GM21723 (cell line): ENCODE data around the gene TIMM44.
"Not testable (repeated sequence)": the region's sequence is repeated elsewhere in the genome, so short reads cannot be mapped to it uniquely, and the experiment has no call there.

Source experiments
- ATAC-seq: cut with Tn5 transposase; IDR thresholded peaks from one replicate; pipeline ENCODE4 v1.9.1; 2021; ENCODE audit warnings: mild to moderate bottlenecking, moderate library complexity; ENCODE audit not compliant: unreplicated experiment

The TIMM44 gene

DNA sequence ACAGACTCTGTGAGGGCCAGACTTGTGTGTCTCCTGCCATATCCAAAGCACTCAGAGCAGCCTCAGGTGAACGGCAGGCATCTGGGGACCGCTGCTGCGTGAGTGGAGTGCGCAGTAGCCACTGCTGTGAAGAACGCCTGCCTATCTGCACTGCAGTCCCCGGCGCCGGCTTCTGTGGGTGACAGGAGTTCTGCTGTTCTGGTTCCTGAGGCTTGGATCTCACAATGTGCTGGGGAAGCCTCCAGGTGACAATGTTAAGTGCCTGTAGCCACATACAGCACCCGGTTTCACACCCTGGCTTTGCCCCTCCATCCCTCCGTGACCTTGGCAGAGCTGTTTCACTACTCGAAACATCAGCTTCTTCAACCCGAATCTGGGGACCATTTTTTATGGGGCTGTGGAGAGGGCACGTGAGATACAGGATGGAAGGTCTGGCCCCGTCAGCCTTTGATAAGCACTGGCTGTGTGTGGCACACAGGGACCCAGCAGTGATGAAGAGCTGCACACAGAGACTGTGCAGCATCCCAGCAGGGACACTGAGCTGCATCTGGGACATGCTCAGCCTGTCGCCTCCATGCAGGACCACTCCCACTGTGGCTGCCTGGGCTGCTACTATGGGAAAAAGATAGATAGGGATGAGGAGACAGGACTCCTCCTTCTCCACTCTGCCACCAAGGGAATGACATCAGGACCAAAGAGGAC is 33.7 kb upstream of the TIMM44 start:
- no peak for ATAC-seq

DNA sequence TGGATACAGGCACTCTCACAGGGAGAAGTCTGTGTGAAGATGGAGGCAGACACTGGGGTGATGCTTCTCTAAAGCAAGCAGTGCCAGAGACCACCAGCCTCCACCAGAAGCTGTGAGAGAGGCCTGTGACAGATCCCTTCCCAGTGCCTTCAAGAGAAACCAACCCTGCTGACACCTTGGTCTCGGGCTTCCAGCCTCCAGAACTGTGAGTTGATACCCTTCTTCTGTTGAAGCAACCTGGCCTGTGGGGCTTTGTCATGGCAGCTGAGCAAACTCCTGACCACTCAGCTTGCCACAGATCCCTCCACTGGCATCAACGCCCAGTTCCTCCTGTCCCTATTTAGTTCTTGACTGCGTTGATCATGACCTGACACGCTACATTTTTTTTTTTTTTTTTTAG is 33.0 kb upstream of the TIMM44 start:
- no peak for ATAC-seq

DNA sequence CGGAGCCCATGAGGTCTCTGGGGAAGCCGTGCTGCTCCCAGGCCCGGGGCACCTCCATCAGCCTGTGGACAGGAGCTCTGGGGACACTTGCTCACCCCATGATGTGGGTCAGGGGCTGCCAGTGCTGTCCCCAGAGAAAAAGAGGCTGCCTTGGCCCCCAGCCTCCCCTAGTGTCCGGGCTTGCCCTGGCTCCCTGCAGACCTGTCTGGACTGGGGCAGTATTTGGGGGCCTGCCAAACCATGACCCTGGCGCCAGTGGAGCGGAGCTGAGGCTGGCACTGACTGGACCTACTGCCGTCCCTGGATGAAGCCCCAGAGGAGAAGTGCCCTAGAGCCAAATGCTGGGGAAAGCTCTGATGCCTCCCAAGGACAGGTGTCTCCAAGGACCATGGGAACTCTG is 31.6 kb upstream of the TIMM44 start:
- no peak for ATAC-seq

DNA sequence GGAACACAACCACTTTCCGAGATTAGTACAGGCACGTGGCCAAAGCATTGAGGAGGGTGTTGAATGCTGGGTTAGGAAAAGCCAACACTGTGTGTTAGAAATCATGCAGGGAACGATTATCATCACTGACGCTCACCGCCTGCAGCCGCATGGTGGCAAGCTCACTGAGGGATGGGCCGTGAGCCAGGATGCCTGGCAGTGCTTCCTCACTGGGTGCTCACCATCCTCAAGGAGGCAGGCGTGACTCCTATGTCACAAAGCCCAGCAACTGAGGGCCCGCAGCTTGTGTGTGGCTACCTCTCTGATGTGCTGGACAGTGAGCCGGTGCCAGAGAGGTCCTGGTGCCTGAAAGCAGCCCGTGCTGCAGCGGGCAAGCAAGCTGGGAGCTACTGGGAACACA is 30.4 kb upstream of the TIMM44 start:
- no peak for ATAC-seq

DNA sequence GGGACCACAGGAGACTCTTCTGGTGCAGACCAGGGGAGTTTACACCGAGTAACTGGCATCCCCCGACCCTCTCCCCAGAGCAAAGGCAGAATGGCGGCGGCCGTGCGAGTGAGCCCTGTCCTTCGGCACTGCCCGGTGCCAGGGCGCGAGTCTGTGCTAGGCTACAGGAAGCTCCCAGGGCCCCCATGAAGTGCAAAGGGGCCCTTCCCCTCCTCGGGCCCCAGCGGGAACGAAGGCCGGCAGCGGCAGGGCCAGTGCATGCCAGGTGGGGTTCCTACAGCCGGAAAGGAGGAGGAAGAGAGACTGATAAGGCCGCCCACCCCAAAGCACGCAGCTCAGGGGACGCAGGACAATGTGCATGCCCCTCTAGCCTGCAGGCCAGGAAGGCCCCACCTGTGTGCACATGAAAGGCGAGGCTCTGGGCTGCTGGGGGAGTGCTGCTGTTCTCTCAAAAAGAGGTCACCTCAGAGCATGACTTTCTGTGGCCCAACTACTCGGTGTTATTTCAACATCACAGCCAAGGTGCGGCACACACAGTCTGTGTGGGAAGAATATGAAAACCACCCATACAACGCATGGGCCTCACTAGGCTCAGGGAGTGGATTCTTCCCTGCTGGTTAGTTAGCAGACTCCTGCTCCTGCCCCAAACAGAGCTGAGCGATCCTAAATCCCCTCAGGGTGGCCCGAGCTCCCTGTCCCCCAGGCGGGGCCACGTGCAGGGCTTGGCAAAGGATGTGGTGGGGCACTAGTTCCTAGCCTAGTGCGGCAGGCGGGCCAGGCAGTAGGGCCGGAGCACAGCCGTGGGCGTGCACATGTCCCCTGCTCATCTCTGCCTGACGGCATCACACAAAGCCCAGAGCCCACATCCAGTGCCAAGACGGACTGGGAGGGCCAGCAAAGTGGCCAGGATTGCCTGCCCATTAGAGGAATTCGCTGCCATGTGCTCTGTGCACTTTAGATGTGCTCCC is 28.4 kb upstream of the TIMM44 start:
- no peak for ATAC-seq

DNA sequence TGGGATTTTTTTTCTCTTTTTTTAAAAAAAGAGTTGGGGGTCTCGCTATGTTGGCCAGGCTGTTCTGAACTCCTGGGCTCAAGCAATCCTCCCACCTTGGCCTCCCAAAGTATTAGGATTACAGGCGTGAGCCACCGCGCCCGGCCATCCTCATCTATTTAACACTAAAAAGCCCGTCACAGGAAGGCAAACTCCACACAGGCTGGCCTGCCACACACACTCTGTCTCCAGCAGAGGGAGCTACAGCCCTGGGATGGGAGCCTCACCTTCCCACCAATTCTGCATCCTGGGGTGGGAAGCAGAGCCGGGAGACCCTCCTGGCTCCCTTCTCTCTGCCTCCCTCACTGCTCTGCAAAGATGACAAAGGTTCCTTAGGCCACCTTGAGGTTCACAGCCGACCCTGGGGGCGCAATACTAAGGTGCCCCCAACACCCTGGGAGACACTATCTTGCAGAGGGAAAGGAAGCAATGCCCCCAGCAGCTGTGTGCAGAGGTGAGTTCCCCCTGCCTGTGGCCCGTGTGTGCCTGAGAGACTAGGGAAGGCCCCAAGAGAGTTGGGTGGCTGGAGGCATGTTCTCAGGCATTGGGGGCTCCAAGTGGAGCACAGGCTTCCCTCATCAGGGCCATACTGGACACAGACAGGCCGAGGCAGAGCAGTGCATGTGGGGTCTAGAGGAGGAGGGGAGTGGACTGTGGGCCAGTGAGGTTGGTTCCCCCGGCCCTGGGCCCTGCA is 27.4 kb upstream of the TIMM44 start:
- ATAC-seq: no peak

DNA sequence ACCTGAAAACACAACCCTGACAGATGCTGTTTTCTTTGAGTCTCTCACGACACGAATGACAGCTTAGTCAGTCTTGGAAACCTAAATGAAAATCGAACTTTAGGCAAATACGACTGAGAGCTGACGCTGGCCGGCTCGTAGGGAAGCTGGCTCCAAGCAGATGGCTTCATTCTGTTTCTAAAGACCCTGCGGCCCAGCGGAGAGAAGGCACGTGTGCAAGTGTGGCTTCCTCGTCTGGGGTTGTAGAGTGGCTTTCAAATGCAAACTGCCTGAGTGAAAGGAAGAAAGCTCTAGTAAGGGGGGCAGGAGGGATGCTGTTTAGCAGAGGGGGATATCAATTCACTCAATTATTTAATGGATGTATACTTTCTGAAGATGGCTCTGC is 26.1 kb upstream of the TIMM44 start:
- no peak for ATAC-seq

DNA sequence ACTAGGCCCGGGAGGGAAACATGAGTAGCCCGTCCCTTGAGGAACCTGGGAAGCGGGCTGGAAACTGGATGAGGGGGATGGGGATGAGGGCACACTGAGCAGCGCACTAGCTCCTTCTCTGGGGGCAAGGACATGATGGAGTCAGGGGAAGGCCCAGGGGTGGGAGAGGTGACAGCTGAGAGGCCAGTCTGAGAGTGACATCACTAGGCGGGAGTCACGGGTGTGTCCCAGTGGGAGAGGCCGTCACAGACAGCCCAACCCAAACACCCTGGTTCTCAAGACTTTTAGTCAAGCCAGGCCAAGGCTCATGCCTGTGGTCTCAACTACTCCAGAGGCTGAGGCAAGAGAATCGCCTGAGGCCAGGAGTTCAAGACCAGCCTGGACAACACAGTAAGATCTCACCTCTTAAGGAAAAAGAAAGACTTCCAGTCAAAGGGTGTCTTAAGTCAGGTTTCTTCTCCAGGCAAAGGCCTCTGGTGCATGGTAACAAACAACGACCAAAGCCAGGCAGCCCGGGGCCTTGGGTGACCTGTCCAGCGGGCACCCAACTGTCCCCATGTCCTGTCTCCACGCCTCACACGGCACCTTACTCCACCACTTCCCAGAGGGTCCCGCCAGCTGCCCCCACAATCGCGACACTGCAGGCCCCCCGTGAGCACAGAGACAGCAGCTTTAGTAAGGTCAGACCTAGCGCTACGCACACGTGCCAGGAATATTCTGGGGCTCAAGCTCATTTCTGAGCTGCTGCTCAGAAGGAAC is 25.5 kb upstream of the TIMM44 start:
- ATAC-seq: no peak

DNA sequence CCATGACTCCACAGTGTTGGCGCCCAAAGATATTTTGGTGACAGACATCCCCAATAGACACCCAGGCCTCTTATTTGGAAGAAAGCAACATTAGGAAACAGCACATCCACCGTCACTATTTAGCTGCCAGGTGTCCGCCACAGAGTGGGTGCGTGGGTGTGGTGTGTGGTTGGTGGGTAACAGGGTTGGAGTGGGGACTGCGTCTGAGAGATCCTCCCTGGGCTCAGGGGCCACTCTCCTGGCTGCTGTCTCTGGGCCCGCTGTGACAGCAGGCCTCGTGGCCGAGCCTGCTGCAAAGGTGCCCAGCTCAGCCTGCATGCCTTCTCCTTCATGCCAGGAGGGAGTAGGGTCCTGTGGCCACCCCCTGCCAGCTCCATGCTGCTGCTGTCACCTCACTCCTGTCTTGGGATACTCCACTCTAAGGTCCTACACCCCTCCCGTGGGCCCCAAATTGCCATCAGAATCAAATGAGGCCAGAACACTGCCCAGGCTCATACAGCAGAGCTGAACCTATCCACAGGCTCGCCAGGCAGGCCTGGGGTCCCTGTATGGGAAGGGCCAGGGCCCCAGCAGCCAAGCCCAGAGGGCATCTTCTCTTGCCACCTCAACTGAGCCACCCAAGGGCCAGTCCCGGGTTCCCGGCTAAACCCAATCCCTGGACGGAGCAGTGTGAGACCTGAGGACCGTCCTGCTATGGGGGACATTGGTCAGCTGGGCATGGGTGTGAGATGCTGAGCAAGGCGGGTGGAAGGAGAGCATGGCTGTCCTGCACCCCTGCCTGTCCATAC is 24.7 kb upstream of the TIMM44 start:
- no peak for ATAC-seq

DNA sequence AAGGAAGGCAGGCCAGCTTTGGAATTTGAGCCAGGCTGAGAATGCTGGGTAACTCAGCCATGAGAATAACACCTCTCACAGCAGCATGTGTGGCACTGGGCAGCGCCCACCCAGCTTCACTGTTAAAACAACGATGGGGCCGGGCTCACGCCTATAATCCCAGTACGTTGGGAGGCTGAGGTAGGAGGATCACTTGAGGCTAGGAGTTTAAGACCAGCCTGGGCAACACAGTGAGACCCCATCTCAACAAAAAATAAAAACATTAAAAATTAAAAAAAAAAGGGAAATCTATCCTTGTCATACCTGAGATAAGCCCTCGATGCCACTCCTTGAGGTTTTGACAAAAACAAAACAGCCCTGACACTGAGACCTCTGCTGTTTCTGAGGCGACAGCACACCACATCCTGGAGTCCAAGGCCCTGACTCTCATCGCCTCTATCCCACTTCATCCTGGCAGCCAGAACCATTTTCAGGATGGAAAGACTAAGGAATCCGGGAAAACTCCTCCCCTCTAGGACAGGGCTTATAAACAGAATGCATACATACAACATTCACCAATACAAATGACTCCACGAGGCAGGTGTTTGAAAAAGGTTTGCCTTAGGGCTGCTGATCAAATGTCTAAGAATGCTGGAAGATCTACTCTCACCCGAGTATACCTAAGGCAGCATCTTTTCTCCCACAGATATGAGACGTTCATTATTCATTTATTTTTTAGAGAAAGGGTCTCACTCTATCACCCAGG is 22.6 kb upstream of the TIMM44 start:
- no peak for ATAC-seq

DNA sequence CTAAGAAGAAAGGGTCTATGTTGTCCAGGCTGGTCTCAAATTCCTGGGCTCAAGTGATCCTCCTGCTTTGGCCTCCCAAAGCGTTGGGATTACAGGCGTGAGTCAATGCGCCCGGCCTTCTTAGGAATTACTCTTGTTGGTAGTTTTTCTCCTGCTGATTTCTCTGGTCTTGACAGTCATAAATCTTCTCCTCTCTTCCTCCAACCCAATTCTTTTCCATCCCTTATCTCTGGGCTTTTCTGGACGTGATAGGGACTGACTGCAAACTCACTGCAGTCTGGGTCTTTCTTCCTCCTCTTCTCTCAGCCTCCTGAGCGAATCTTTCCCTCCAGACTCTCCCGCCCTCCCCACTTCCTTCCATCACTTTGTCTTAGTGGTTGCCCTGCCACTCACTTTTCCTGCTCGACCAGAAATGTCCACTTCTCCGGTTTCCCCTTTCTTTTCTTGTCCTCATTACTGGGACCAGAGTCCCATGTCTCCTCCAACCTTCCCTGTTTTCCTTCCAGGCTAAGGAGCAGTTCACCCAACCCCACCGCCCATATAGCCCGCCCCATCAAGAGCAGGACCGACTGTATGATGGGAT is 21.9 kb upstream of the TIMM44 start:
- no peak for ATAC-seq

DNA sequence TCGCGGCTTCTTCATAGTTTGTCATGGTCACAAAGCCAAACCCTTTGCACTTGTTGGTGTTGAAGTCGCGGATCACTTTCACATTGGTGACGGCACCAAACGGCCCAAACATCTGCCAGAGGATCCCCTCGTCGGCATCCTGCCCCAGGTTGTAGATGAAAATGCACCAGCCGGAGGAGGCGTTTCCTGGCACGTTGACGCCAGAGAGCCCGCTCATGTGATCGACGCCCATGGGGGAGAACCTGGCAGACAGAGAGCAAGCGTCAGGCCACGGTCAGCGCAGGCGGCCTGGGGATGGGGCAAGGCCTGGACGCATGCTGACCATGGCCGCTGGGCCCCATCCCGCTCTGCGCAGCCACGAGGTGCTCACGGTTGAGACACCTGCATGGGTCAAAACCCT is 20.1 kb upstream of the TIMM44 start:
- no peak for ATAC-seq

DNA sequence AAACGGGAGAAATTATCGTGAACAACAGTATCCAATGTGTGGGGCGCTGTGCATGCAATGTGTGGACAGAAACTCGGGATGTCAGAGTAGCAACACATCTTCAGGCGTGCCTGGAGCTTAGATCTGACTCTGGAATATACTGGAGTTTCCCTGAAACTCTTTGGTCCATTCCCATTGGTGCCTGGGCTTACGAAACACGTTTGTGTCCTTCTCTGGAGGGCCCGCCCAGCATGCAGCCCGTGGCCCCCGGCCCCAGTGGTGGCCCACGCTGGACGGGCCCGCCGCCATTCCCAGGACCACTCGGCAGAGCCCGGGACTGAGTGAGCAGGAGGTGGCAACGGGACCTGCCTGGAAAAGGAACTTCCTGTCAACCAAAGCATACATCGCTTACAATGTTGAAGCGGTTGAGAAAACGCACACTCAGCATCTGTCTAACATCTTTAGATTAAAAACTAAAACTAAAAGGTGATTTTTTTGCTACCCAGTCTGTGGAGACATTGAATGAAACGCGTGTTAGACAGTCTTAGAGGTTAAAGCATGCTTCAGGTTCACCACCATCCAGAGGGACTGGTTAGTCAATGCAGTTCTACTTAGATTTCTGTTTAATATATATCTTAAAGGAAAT is 19.3 kb upstream of the TIMM44 start:
- ATAC-seq: no peak

DNA sequence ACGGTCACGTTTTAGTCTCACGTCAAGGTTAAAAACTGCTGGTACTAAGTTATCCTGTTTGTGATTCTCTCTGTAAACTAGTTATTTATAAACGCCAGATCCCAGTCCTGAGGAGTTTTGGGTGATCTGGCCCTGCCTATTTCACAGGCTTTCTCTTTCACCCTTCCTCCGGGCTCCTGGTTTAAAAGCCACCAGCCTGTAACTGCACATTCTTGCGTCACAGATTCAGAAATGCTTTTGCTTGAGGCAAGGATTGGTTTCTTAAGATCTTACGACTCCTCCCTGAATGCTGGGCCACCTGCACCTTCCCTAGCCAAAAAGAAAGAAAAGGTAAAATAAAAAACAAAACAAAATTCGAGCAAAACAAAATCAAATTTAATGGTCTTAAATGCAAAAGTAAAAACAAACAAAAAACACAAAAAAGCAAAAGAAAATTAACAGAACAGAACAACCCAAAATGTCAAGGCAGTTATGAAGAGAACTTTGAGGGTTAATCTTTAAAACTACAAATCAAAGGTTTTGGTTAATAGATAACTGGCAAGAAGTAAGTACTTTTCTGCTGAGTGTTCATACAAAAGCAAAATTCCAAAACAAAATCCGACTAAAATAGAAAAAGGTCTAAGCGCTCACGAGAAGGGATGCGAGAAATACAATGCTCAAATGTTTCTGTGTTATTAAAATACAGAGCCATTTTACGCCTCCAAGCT is 18.6 kb upstream of the TIMM44 start:
- no peak for ATAC-seq

DNA sequence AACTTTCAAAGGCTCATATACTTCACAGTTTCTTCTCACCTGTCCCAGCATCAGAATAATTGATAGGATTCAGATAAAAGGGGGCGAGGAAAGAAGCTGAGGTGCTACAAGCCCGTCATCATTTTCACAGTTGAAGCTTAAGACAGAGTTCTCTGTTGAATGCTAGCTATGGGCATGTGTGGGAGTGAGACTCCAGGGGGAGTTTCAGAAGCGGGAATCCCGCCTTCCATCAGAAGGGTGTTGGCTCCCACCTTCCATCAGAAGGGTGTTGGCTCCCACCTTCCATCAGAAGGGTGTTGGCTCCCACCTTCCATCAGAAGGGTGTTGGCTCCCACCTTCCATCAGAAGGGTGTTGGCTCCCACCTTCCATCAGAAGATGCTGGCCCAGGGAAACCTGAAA is 17.6 kb upstream of the TIMM44 start:
- ATAC-seq: not testable (repeated sequence)

DNA sequence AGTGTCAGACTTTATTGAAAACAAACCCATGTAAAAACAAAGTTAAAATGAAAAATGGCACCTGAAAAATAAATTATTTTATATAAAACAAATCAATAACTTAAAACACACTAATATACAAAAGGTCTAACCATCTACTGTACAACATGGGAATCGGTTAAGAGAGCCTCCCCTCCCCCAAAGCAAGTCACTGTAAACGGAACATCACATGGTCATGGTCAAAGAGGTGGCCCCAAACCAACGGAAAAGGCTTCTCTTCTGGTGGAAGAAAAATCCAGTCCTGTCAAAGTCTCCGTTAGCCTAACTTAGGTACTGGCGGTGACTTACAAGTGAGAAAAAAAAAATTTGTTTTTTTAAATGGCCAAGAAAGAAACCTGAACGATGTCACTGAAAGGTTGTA is 15.7 kb upstream of the TIMM44 start:
- no peak for ATAC-seq

DNA sequence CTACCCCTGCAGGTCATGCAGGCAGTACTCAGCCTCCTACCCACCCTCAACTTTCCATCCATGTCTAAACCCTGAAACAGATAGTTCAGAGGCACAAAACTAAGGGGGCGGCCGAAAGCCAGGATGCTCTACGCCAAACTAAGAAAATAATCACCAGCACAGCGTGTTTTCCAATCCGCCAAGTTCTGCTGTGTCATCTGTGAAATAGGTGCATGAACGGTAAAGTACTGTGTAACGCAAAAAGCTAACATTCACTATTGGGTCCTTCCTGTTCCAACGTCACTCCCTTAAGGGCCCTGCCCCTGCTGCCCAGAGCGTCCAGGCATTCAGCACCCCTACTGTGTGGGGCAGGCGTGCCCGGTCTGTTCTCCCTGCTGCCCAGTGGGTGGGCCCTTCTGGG is 12.2 kb upstream of the TIMM44 start:
- no peak for ATAC-seq

DNA sequence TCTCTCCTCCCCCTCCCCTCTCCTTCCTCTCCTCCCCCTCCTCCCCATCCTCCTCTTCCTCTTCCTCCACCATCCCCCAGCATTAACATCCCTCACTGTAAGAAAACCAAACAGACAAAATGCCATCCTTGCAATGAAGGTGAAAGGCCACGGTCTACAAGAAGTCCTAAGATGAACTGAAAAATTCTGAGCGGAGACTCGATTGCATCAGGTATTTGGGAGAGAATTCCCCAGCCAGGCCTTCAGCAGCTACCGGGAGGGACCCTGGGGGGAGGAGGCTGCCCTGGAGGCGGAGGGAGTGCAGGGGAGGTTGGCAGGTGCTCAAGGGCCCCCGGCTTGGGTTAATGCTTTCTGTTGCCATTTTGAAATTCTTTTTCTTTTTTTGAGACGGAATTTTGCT is 10.1 kb upstream of the TIMM44 start:
- ATAC-seq: no peak
